HepG2 (cell line): ENCODE results near the gene CALML6. TPM values are rescaled to one million over a fixed set of nuclear protein-coding genes. Genes with fewer than 3 reads are reported as not detected.
"Not testable (repeated sequence)": the region's sequence is repeated elsewhere in the genome, so short reads cannot be mapped to it uniquely, and the experiment has no call there.

Source experiments
- ATAC-seq: fragments of 200-7000 bp; cut with Tn5 transposase; 3 replicates; pipeline ENCODE4 v1.9.1; 2020; ENCODE audit warnings: mild to moderate bottlenecking, moderate library complexity
- BruUV-seq: library from RNA; stranded (reverse); fragments of 400-500 nt; replicated peaks from 2 replicates; lab custom pipeline; 2021; lab: Mats Ljungman, UMichigan
- CTCF ChIA-PET: fragments of 300-600 bp; formaldehyde crosslinking; extraction: SDS; loops from one replicate; lab custom pipeline; 2021; ENCODE audit warnings: low total read pairs, inconsistent platforms, low intra/inter-chr PET ratio; lab: Yijun Ruan, JAX
- POLR2A ChIA-PET: fragments of 350-600 bp; sonication (Branson Sonifier 250); formaldehyde crosslinking; loops from one replicate; lab custom pipeline; 2020; ENCODE audit warnings: antibody characterized with exemption, inconsistent platforms; lab: Yijun Ruan, JAX
- DNase-seq: peaks from one replicate; pipeline ENCODE4 v3.0.0-alpha.2; 2015; ENCODE audit warnings: low spot score
- FAIRE-seq: peaks from 3 replicates; lab custom pipeline; 2011; peaks lifted over from hg19 to GRCh38; lab: Jason Lieb, UNC
- H2AFZ ChIP-seq: one replicate; pipeline ENCODE4 v1.6.1; 2011; ENCODE audit warnings: low read length, inconsistent platforms
- H3K27ac ChIP-seq: fragments of 300-600 bp; 3 replicates; pipeline ENCODE4 v1.8.0; 2011; ENCODE audit warnings: mixed run types, mild to moderate bottlenecking, mixed read lengths, low read length, inconsistent platforms; ENCODE audit not compliant: insufficient read depth; ENCODE audit errors: extremely low read length
- H3K27me3 ChIP-seq, 2 experiments: fragments of 200-600 bp in 1 of 2; 2 replicates in 1 of 2; 3 replicates in 1 of 2; pipeline versions ENCODE4 v1.6.0 to v1.8.0; 2011; ENCODE audit warnings: low read length in 2 of 2, mild to moderate bottlenecking in 2 of 2, moderate library complexity in 2 of 2, inconsistent platforms in 1 of 2; ENCODE audit not compliant: insufficient read depth in 2 of 2, control insufficient read depth in 1 of 2
- H3K36me3 ChIP-seq, 2 experiments: fragments of 200-600 bp in 1 of 2; replicated peaks in 1 of 2; 2 replicates in 1 of 2; 3 replicates in 1 of 2; pipeline versions ENCODE4 v1.5.1 to v1.8.0; 2011; ENCODE audit warnings: low read length in 2 of 2, inconsistent platforms in 1 of 2; ENCODE audit not compliant: insufficient read depth in 2 of 2, control insufficient read depth in 1 of 2
- H3K4me1 ChIP-seq: 2 replicates; pipeline ENCODE4 v1.5.1; 2012; ENCODE audit warnings: low read length, inconsistent platforms; ENCODE audit not compliant: insufficient read depth
- H3K4me2 ChIP-seq: 2 replicates; pipeline ENCODE4 v1.6.0; 2011; ENCODE audit warnings: low read depth, low read length, inconsistent platforms
- H3K4me3 ChIP-seq, 3 experiments: fragments of 200-600 bp in 1 of 3; sonication (generic), shearing (Covaris generic) in 1 of 3; replicated peaks in 1 of 3; 2 replicates each; pipeline ENCODE4 v1.5.1; 2011 to 2016; ENCODE audit warnings: low read length in 3 of 3, inconsistent platforms in 2 of 3, low read depth in 2 of 3, mild to moderate bottlenecking in 2 of 3, control low read depth in 1 of 3, mixed read lengths in 1 of 3; ENCODE audit not compliant: insufficient read depth in 1 of 3
- H3K79me2 ChIP-seq: one replicate; pipeline ENCODE4 v1.6.1; 2011; ENCODE audit warnings: low read length, inconsistent platforms; ENCODE audit not compliant: insufficient read depth
- H3K9ac ChIP-seq: 2 replicates; pipeline ENCODE4 v1.6.0; 2011; ENCODE audit warnings: mild to moderate bottlenecking, low read depth, low read length, inconsistent platforms; ENCODE audit not compliant: insufficient read depth
- H3K9me3 ChIP-seq: 2 replicates; pipeline ENCODE4 v1.5.1; 2012; ENCODE audit warnings: mild to moderate bottlenecking, low read length
- H4K20me1 ChIP-seq: 2 replicates; pipeline ENCODE4 v1.6.0; 2011; ENCODE audit warnings: inconsistent platforms, mild to moderate bottlenecking, low read length, moderate library complexity; ENCODE audit not compliant: insufficient read depth
- ARHGAP35 ChIP-seq: sonication (generic); formaldehyde crosslinking; IDR thresholded peaks from 2 replicates; pipeline ENCODE4 v1.9.0; 2022; ENCODE audit warnings: mild to moderate bottlenecking, inconsistent platforms, moderate library complexity, missing genetic modification reagents, borderline replicate concordance
- ARID3A ChIP-seq: IDR thresholded peaks from 2 replicates; pipeline ENCODE4 v1.6.1; 2012; ENCODE audit warnings: low read depth, low read length, improper control_type of control experiment
- FIP1L1 ChIP-seq: fragments of 200-400 bp; formaldehyde crosslinking; IDR thresholded peaks from 2 replicates; pipeline ENCODE4 v1.6.1; 2018; ENCODE audit warnings: low read depth, mild to moderate bottlenecking, low read length, moderate library complexity, borderline replicate concordance; ENCODE audit not compliant: insufficient read depth
- NFE2L2 ChIP-seq: fragments of 150-350 bp; IDR thresholded peaks from 2 replicates; pipeline ENCODE4 v1.6.1; 2014; ENCODE audit warnings: low read length
- RBM22 ChIP-seq: fragments of 200-400 bp; formaldehyde crosslinking; optimal IDR thresholded peaks from 2 replicates; pipeline ENCODE3; 2017; ENCODE audit warnings: mild to moderate bottlenecking, low read length, moderate library complexity
- RORA ChIP-seq: sonication (generic); formaldehyde crosslinking; IDR thresholded peaks from 2 replicates; pipeline ENCODE4 v1.5.0; 2020; ENCODE audit warnings: mild to moderate bottlenecking, missing genetic modification reagents, moderate library complexity
- TBL1XR1 ChIP-seq: fragments of 150-350 bp; IDR thresholded peaks from 2 replicates; pipeline ENCODE4 v1.6.1; 2014; ENCODE audit warnings: borderline replicate concordance, low read length; ENCODE audit not compliant: partially characterized antibody
- ZNF256 ChIP-seq: sonication (generic); formaldehyde crosslinking; conservative IDR thresholded peaks from 2 replicates; pipeline ENCODE4 v1.4.0; 2020; ENCODE audit warnings: missing genetic modification reagents
- ZNF274 ChIP-seq: sonication (generic); formaldehyde crosslinking; IDR thresholded peaks from 2 replicates; pipeline ENCODE4 v1.5.1; 2020; ENCODE audit warnings: mild to moderate bottlenecking, missing genetic modification reagents
- ZNF761 ChIP-seq: sonication (generic); formaldehyde crosslinking; conservative IDR thresholded peaks from 2 replicates; pipeline ENCODE4 v1.4.0; 2020; ENCODE audit warnings: mild to moderate bottlenecking, missing genetic modification reagents
- ZNF878 ChIP-seq: sonication (generic); formaldehyde crosslinking; IDR thresholded peaks from 2 replicates; pipeline ENCODE4 v1.8.1; 2023; ENCODE audit warnings: mild to moderate bottlenecking, missing genetic modification reagents, moderate library complexity
- WGBS: methylation state at CpG from one replicate; pipeline ENCODE4 v1.1.6; 2017; ENCODE audit warnings: low lambda C conversion rate; 5-methylcytosine and 5-hydroxymethylcytosine counted together
- in situ Hi-C: cut with HindIII; loops from 2 replicates; pipeline ENCODE4 v1.10.0; 2017; ENCODE audit warnings: low pct_unique_long_range_greater_than_20kb; ENCODE audit not compliant: extremely low pct_ligation_motif_present
- intact Hi-C: fragments of 100-400 bp; cut with micrococcal nuclease; formaldehyde crosslinking; loops from one replicate; pipeline ENCODE4 v1.10.0; 2022; ENCODE audit not compliant: unreplicated experiment
- polyA plus RNA-seq, 8 experiments: library from polyadenylated mRNA; depleted of rRNA in 3 of 8; stranded (reverse) in 7 of 8; unstranded in 1 of 8; fragments of >200 nt; fragmentation: Illumina TruSeq in 4 of 8; extraction: Trizol in 4 of 8; gene quantifications; 2 replicates each; pipeline versions ENCODE4 v1.2.1 to v1.2.3, GENCODE V29; 2011 to 2016; ENCODE audit warnings: low read depth in 4 of 8, missing spikeins in 1 of 8, mixed read lengths in 1 of 8; ENCODE audit not compliant: insufficient read depth in 1 of 8
- total RNA-seq, 5 experiments: library from RNA; depleted of rRNA; stranded (reverse); fragments of >200 nt; fragmentation: Illumina TruSeq; extraction: Trizol; gene quantifications; 2 replicates each; pipeline ENCODE4 v1.2.3, GENCODE V29; 2016; ENCODE audit warnings: low read depth in 1 of 5

Gene CALML6
- total and polyA plus RNA-seq, 2 of the 13 experiments (the other 11 are each of a cell fraction or from before 2014, with no cell fraction given) = 0.11 to 0.12 TPM

- TF ChIP-seq FIP1L1 (no peak), ARID3A (0 out of 2 replicates have a peak, but pooled peaks have one; percentile 14), ZNF274 (CRISPR knock-in tag) (no peak)
These were observed 33.3 kb upstream of the CALML6 start (continued) for GRCh38 chr1:1881727-1882126.

- in situ Hi-C loops (no loop called here), intact Hi-C loops (no loop called here)
- peaks cover 5 to 10% of the 10 kb centered on the region in 2 experiments; a peak in 4 of 5 replicates for H3K36me3 ChIP-seq
- no peak for FAIRE-seq
- no peak; the same call in 1 of the 3 replicates for ATAC-seq
- H3K4me3 ChIP-seq = no peak overlapping the region
- H3K4me2 ChIP-seq = no peak overlapping the region; the same call in 1 of the 2 replicates
- H3K4me1 ChIP-seq = peaks cover 75% of the 10 kb centered on the region
- TF ChIP-seq ZNF761 (no peak), TBL1XR1 (no peak), NFE2L2 (peak; percentile 34; the same call in 1 of the 2 replicates), RBM22 (peak; percentile 61), RORA (CRISPR knock-in tag) (no peak), ZNF878 (CRISPR knock-in tag) (no peak), ARHGAP35 (no peak), ZNF256 (CRISPR knock-in tag) (no peak)
- TF ChIP-seq, all 625 proteins: peak for 2
- no TSS peak for BruUV-seq
- H3K79me2 ChIP-seq = peaks cover 87% of the 10 kb centered on the region
- H4K20me1 ChIP-seq = peaks cover 83% of the 10 kb centered on the region
- DNase-seq = no peak
- H3K27ac ChIP-seq = peak overlapping the region; percentile 46
- no peaks in the 10 kb centered on the region for H3K27me3 ChIP-seq
- H2AFZ ChIP-seq = no peak overlapping the region
- 54% methylated on average over 4 of the region's 4 CpGs for WGBS
- CTCF ChIA-PET = no interaction called here
- no peaks in the 10 kb centered on the region for H3K9me3 ChIP-seq
- POLR2A ChIA-PET = interaction anchor here (0.6 kb wide), 1 partner anchor 26 kb away, joined by 3 read pairs; no protein-coding TSS in a partner anchor
- H3K9ac ChIP-seq = no peak overlapping the region
These were observed 31.8 kb upstream of the CALML6 start for GRCh38 chr1:1883092-1883873.

- POLR2A ChIA-PET = interaction anchor here (0.6 kb wide), 1 partner anchor 25 kb away, joined by 3 read pairs; no protein-coding TSS in a partner anchor
- H3K9ac ChIP-seq, H3K4me2 ChIP-seq, BruUV-seq, H2AFZ ChIP-seq, in situ Hi-C loops, intact Hi-C loops, CTCF ChIA-PET, H3K4me3 ChIP-seq, H3K36me3 ChIP-seq, ATAC-seq, H3K27me3 ChIP-seq, H3K9me3 ChIP-seq, DNase-seq, FAIRE-seq: not testable (repeated sequence)
- 88% methylated on average over 11 of the region's 11 CpGs for WGBS
- Histone ChIP-seq H4K20me1 (peaks cover 83% of the 10 kb centered on the region), H3K4me1 (peaks cover 75% of the 10 kb centered on the region), H3K79me2 (peaks cover 87% of the 10 kb centered on the region), H3K27ac (peak overlapping the region; percentile 46)
These were observed 31.2 kb upstream of the CALML6 start for GRCh38 chr1:1883890-1884289.
